GM19025 (cell line): ENCODE measurements around the gene L2HGDH.
A peak's percentile ranks its signal among the peaks of the same experiment; 100 is the strongest.

Source experiments
- ATAC-seq: cut with Tn5 transposase; IDR thresholded peaks from one replicate; pipeline ENCODE4 v1.9.1; 2021; ENCODE audit warnings: mild to moderate bottlenecking, low read depth, moderate library complexity; ENCODE audit not compliant: unreplicated experiment

Gene L2HGDH

GRCh38 chr14:50231475-50232275, 80.4 kb downstream of the L2HGDH start, which contains the start of gene SOS2:
Gene SOS2 (minus strand): TSS chr14:50231578. CDS start chr14:50231283, 295 bp downstream.
- peak; percentile 80 for ATAC-seq

- peak; percentile 30 for ATAC-seq
Observed at GRCh38 chr14:50230701-50231474, 81.1 kb downstream of the L2HGDH start.

GRCh38 chr14:50230401-50230700, 81.7 kb downstream of the L2HGDH start:
- no peak for ATAC-seq

GRCh38 chr14:50229681-50230080, 82.3 kb downstream of the L2HGDH start:
- no peak for ATAC-seq

DNA sequence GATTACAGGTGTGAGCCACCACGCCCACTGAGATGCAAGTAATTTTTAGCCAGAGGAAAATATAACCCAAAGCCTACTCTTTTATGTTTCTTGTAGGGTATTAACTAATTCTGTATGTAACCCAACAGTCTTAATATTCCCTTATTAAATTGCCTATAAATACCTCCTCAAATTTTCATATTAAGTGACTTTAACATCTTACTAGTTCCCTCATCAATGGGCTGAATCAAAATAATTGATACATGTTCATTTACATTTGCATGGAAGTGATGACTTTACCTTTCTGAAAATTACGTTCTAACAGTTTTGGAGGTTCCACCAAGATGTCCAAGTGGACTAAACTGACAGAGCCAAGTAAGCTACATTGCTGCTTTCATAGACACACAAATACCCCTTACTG, 83.7 kb downstream of the L2HGDH start:
- ATAC-seq = no peak

GRCh38 chr14:50225974-50226297, 86.1 kb downstream of the L2HGDH start:
- ATAC-seq = no peak

DNA sequence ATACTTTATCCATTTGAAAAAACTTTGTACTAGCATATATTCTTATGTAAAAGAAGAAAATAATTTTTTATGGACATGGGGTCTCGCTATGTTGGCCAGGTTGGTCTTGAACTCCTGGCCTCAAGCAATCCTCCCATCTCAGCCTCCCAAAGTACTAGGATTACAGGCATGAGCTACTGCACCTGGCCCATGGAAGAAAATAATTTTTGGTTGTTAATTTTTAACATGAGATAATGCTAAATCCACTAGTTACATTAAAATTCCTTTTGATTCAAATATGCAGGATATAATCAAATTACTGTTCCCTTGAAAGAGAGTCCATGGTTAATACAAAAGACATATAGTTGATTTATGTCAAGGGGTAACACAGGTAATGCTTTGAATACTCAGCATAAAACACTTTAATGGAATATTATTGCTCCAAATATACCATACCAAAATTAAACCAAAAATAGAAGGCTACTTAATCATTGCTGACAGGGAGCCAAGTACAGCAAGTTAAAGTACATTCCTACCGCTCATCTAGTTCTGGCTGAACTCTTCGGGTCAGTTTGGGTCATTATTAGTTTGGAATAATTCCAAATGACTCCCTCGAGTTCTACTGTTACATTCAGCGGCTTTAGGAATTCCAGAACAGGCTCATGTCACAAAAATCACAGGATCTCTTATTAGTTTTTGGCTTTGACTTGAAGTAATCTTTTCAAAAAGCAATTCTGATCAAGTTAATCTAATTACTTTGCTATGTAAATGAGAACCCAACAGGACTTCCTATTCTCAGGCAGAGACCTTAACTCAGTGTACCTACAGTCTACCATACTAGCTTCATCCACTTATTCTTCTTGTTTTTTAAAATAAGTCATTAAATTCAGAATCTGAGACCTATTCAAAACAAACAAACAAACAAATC, 86.7 kb downstream of the L2HGDH start:
- ATAC-seq = no peak

- ATAC-seq = no peak
Observed at GRCh38 chr14:50222055-50222613, 89.9 kb downstream of the L2HGDH start.

DNA sequence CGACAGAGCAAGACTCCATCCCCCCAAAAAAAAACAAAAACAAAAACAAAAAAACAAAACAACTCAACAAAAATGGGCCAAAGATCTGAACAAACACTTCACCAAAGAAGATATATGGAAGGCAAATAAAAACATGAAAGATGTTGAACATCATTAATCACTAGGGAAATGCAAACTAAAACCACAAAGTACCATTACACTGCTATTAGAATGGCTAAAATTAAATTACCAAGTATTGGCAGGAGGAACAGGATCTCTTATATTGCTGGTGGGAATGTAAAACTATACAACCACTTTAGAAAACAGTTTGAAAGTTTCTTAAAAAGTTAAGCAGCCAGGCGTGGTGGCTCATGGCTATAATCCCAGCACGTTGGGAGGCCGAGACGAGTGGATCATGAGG, 93.5 kb downstream of the L2HGDH start:
- no peak for ATAC-seq

GRCh38 chr14:50215416-50215815, 96.6 kb downstream of the L2HGDH start:
- ATAC-seq = no peak

DNA sequence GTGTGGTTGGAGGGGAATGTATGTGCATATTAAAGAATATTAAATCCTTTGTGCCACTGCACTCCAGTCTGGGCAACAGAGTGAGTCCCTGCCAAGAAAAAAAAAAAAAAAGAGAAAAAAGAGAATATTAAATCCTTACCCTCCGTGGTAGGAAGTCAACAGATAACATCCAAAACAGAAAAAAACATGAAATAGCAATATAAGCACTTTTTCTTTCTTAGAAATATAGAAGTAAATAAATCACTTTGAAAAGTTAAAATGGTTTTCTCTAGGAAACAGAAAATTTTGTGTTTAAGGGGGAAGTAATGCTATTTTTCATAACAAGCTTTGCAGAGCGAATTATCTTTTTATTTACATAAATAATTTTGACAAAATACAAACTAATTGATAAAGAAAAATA, 98.2 kb downstream of the L2HGDH start:
- no peak for ATAC-seq

DNA sequence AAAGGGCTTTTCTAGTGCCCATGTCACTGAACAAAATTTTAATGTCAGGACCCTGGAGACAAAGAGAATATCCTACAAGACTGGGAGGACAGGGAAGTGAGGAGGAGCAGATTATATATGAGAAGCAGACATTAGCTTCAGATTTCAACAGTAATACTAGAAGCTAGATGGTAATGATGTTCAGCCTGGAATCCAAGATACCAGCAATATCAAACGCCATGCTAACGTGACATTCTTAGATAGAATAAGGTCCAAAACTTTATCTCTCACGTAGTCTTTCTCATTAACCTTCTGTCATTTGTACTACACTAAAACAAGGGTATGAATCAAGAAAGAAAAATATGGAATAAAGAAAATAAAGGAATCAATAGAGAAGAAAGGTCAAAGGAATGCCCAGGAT, 99.3 kb downstream of the L2HGDH start:
- ATAC-seq = no peak

- ATAC-seq = no peak
Observed at GRCh38 chr14:50210074-50210473, 102.0 kb downstream of the L2HGDH start.

DNA sequence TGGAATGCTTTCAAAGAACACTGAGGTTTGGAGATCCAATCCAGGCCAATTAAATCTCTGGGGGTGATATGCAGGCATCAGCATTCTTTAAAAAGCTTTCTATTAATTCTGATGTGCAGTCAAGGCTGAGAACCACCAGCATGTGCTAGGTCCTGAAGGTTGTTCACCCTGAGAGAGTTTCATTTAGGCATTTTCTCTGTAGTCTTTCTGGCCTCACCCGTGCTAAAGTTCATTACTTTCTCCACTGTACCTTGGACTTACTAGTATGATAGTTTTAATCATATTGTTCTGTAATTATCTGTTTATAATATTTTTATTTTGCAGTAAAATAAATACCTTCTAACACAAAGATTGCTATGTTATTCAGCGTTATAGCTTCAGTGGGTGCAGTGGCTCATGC, 113.5 kb downstream of the L2HGDH start:
- no peak for ATAC-seq

- ATAC-seq = no peak
Observed at GRCh38 chr14:50191499-50191898, 120.5 kb downstream of the L2HGDH start.
